Stimulated activated CD4-positive, alpha-beta T cell treated with anti-CD3 and anti-CD28 coated beads, Interleukin-4, amount 100 ng/mL, for 4 hours (primary cell): Measurements from ENCODE around the gene AMBRA1.
A peak's percentile ranks its signal among the peaks of the same experiment; 100 is the strongest.

ENCODE experiments used
- DNase-seq, 2 experiments: peaks; one replicate each; pipeline ENCODE4 v3.0.0-alpha.2; 2020

Gene AMBRA1

GRCh38 chr11:46504817-46505613 is 88.8 kb downstream of the AMBRA1 start:
- DNase-seq, result no peak

GRCh38 chr11:46499821-46500220 is 94.0 kb downstream of the AMBRA1 start:
- no peak for DNase-seq

GRCh38 chr11:46498968-46499367 is 94.9 kb downstream of the AMBRA1 start:
- DNase-seq, result no peak

- no peak for DNase-seq
Observed at GRCh38 chr11:46498179-46498578, 95.6 kb downstream of the AMBRA1 start.

GRCh38 chr11:46497498-46497897 is 96.3 kb downstream of the AMBRA1 start:
- no peak for DNase-seq

- DNase-seq, result no peak
Observed at GRCh38 chr11:46493791-46494190, 100.0 kb downstream of the AMBRA1 start.

- DNase-seq, result no peak
Observed at GRCh38 chr11:46492532-46492931, 101.3 kb downstream of the AMBRA1 start.

GRCh38 chr11:46491661-46492330 is 102.0 kb downstream of the AMBRA1 start:
- no peak for DNase-seq

GRCh38 chr11:46490666-46491065 is 103.2 kb downstream of the AMBRA1 start:
- no peak for DNase-seq

GRCh38 chr11:46489656-46490560 is 103.9 kb downstream of the AMBRA1 start:
- DNase-seq, result peak; percentile 4 to 13

- no peak for DNase-seq
Observed at GRCh38 chr11:46485856-46486443, 107.9 kb downstream of the AMBRA1 start.

GRCh38 chr11:46484101-46484500 is 109.7 kb downstream of the AMBRA1 start:
- no peak for DNase-seq

- no peak for DNase-seq
Observed at GRCh38 chr11:46480909-46481308, 112.9 kb downstream of the AMBRA1 start.

GRCh38 chr11:46480166-46480726 is 113.6 kb downstream of the AMBRA1 start:
- DNase-seq, result no peak

- no peak for DNase-seq
Observed at GRCh38 chr11:46479601-46480000, 114.2 kb downstream of the AMBRA1 start.

GRCh38 chr11:46478196-46478595 is 115.6 kb downstream of the AMBRA1 start:
- DNase-seq, result no peak

GRCh38 chr11:46477136-46477535 is 116.7 kb downstream of the AMBRA1 start:
- no peak for DNase-seq

GRCh38 chr11:46475926-46476545 is 117.8 kb downstream of the AMBRA1 start:
- DNase-seq, result no peak

GRCh38 chr11:46475051-46475925 is 118.5 kb downstream of the AMBRA1 start:
- no peak for DNase-seq

GRCh38 chr11:46472662-46472994 is 121.2 kb downstream of the AMBRA1 start:
- DNase-seq, result no peak
